ENCODE measurements around the gene LGR4. TPM values are rescaled to one million over a fixed set of nuclear protein-coding genes. Genes with fewer than 3 reads are reported as not detected.

LGR4 gene
- total and polyA plus RNA-seq, 2 of the 13 experiments (the other 11 are each of a cell fraction or from before 2014, with no cell fraction given) = 42.1 to 68.7 TPM

DNA sequence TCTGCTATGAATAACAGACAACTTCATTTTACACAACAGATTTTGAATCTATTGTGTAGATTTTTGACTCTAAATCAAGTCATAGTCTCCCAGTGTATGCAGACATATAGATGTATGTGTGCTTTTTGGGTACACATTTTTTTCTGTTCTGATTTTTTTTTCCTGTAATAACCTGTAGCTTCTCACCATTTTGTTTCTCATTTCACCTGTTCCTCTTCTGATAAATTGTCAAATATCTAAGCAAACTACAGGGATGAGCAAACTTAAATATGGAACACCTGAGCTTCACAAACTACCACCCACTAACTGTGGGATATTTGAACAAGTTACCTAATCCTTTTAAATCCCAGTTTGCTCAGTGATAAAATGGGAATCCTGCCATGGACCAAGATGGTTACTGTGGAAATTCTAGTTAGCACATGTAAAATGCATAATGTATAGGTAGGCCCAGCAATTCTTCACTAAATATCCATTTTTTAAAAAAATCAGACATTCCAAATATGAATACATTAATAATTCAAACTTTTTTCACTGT lies 15.7 kb downstream of the LGR4 start (continued):
- no peak for TF ChIP-seq PITX1 (CRISPR knock-in tag; IDR thresholded peaks at IDR 0.05)
- TF ChIP-seq HDAC1 (CRISPR knock-in tag; IDR thresholded peaks at IDR 0.05) = 0 out of 2 replicates have a peak, but pooled peaks have one; percentile 35
- peak; percentile 34; the same call in 1 of the 2 replicates for TF ChIP-seq HDAC2 (CRISPR knock-in tag; IDR thresholded peaks at IDR 0.05)
- peak; percentile 40 for TF ChIP-seq CEBPG (CRISPR knock-in tag; IDR thresholded peaks at IDR 0.05)
- TF ChIP-seq, protein P1, sequence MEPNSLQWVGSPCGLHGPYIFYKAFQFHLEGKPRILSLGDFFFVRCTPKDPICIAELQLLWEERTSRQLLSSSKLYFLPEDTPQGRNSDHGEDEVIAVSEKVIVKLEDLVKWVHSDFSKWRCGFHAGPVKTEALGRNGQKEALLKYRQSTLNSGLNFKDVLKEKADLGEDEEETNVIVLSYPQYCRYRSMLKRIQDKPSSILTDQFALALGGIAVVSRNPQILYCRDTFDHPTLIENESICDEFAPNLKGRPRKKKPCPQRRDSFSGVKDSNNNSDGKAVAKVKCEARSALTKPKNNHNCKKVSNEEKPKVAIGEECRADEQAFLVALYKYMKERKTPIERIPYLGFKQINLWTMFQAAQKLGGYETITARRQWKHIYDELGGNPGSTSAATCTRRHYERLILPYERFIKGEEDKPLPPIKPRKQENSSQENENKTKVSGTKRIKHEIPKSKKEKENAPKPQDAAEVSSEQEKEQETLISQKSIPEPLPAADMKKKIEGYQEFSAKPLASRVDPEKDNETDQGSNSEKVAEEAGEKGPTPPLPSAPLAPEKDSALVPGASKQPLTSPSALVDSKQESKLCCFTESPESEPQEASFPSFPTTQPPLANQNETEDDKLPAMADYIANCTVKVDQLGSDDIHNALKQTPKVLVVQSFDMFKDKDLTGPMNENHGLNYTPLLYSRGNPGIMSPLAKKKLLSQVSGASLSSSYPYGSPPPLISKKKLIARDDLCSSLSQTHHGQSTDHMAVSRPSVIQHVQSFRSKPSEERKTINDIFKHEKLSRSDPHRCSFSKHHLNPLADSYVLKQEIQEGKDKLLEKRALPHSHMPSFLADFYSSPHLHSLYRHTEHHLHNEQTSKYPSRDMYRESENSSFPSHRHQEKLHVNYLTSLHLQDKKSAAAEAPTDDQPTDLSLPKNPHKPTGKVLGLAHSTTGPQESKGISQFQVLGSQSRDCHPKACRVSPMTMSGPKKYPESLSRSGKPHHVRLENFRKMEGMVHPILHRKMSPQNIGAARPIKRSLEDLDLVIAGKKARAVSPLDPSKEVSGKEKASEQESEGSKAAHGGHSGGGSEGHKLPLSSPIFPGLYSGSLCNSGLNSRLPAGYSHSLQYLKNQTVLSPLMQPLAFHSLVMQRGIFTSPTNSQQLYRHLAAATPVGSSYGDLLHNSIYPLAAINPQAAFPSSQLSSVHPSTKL (CRISPR knock-in tag; IDR thresholded peaks at IDR 0.05) = peak; percentile 32
- peak; percentile 74 for TF ChIP-seq MIXL1 (CRISPR knock-in tag; IDR thresholded peaks at IDR 0.05)
- 0 out of 4 replicates have a peak, but pooled peaks of 1 of the 2 experiments have one; percentile 19 for TF ChIP-seq EP300 (IDR thresholded peaks at IDR 0.05; ENCODE audit: low read depth in 2 of 2, low read length in 2 of 2)
- no peak for TF ChIP-seq EP300 (CRISPR knock-in tag; IDR thresholded peaks at IDR 0.05; ENCODE audit: borderline replicate concordance)
- TF ChIP-seq ZMYM3 (CRISPR knock-in tag; IDR thresholded peaks at IDR 0.05) = no peak
- TF ChIP-seq SOX6 (IDR thresholded peaks at IDR 0.05) = no peak
- TF ChIP-seq SOX6 (CRISPR knock-in tag; IDR thresholded peaks at IDR 0.05) = peak; percentile 21; the same call in 1 of the 2 replicates
- TF ChIP-seq, protein P2, sequence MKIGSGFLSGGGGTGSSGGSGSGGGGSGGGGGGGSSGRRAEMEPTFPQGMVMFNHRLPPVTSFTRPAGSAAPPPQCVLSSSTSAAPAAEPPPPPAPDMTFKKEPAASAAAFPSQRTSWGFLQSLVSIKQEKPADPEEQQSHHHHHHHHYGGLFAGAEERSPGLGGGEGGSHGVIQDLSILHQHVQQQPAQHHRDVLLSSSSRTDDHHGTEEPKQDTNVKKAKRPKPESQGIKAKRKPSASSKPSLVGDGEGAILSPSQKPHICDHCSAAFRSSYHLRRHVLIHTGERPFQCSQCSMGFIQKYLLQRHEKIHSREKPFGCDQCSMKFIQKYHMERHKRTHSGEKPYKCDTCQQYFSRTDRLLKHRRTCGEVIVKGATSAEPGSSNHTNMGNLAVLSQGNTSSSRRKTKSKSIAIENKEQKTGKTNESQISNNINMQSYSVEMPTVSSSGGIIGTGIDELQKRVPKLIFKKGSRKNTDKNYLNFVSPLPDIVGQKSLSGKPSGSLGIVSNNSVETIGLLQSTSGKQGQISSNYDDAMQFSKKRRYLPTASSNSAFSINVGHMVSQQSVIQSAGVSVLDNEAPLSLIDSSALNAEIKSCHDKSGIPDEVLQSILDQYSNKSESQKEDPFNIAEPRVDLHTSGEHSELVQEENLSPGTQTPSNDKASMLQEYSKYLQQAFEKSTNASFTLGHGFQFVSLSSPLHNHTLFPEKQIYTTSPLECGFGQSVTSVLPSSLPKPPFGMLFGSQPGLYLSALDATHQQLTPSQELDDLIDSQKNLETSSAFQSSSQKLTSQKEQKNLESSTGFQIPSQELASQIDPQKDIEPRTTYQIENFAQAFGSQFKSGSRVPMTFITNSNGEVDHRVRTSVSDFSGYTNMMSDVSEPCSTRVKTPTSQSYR (CRISPR knock-in tag; IDR thresholded peaks at IDR 0.05; ENCODE audit: borderline replicate concordance) = no peak
- TF ChIP-seq ZNF644 (CRISPR knock-in tag; IDR thresholded peaks at IDR 0.05; ENCODE audit: low read depth) = peak; percentile 66; the same call in 1 of the 2 replicates

Data from HepG2 (cell line).